ENCODE results near the gene CAMK1D. TPM values are rescaled to one million over a fixed set of nuclear protein-coding genes. Genes with fewer than 3 reads are reported as not detected.

Gene CAMK1D
- total RNA-seq, 1 donor from 2014 or later = 10.9 TPM

DNA sequence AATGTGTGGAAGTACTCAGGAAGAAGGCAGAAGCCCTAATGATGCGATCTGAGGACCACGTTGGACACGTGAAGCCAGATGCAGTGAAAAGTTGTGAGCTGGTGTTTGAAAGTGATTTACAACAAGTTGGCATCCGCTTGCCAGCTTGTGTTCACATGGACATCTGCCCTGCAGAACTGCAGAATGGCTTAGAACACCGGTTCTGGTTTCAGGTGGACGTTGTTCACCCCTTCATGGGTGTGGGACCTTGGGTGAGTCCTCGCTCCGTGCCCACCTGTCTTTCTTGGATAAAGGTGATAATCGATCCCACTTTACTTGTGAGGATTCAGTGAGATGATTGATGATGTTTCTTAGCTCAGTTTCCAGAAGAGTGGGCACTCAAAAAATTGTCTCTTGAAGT, 53.8 kb downstream of the CAMK1D start:
- DNase-seq = no peak

GRCh38 chr10:12405342-12406320, 56.3 kb downstream of the CAMK1D start:
- DNase-seq = no peak

DNA sequence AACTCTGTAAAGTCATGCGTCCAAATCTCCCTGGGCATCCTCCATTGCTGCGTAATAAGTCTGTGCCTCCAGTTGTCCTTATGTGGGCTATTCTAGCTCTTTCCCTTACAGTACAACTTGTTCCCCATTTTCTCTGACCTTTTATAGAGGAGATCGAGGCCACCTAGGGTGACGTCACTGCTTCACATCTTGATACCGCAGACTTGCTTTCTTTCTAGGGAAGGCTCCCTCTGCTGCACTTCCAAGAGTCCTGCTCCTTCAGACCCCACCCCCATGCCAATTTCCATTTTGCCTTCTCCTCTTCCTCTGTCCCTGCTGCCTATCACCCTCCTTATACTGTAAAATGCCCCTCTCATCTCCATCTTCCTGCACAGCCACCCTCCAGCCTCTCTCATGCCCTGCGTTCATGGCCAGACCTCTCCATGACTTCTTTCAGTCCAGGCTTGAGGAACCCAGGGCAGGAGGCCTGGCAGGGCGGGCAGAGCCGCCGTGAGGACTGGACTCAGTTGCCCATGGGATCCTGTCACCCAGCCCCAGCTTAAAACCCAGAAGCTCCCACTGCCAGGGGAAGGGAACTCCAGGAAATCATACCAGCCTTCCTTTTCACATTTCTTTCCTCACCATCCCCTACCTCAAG, 57.5 kb downstream of the CAMK1D start:
- DNase-seq = no peak

GRCh38 chr10:12408472-12408871, 59.1 kb downstream of the CAMK1D start:
- no peak for DNase-seq

DNA sequence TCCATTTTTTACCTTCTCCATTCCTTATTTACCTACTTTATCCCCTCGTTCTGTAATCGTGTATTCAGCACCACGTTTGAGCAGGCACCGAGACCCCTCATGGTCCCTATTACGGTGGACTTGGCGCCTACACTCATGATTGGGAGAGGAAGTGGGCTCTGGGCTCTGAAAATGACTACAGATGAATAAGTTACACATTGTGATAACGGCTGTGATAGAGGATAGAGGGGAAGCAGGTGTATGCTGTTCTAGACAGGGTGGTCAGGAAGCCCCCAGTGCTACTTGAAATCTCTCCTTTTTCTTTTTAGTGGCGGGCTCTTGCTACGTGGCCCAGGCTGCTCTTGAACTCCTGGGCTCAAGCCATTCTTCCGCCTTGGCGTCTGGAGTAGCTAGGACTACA, 59.8 kb downstream of the CAMK1D start:
- DNase-seq = no peak

DNA sequence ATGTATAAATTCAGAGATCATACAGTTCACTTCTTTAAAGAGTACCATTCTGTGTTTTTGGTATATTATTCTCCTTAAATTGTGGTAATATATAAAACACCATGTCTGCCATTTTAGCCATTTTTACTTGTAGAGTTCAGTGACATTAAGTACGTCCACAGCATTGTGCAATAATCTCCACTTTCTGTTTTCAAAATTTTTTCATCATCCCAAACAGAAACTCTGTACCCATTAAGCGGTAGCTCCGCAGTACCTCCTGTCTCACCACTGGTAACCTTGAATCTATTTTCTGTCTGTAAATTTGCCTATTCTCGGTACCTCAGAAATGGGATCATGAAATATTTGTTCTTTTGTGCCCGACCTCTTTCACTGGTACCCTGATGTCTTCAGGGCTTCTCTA, 60.3 kb downstream of the CAMK1D start:
- no peak for DNase-seq

DNA sequence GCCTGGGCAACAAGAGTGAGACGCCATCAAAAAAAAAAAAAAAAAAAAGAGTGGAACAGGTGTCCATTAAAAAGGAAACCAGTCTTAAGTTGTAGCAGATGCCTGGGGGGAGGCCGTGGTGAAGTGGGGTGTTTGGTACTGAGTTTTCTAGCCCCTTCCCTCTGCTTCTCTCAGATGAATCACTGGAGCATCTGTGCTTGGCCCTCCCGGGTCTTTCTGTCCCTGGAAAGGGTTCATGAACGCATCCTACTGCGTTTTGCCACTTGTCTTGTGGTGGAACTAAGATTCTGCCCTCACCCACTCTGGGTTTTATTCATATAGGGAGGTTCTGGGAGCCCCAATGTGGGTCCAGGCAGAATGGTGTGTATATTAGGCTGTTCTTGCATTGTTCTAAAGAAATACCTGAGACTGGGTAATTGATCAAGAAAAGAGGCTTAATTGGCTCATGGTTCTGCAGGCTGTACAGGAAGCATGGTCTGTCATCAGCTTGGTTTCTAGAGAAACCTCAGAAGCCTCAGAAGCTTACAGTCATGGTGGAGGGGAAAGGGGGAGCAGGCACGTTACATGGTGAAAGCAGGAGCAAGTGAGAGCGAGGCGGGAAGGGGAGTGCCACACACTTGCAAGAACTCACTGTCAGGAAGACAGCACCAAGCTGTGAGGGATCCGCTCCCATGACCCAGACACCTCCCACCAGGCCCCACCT, 63.5 kb downstream of the CAMK1D start:
- no peak for DNase-seq

- no peak for DNase-seq
Measured at GRCh38 chr10:12413369-12413711, 64.0 kb downstream of the CAMK1D start.

DNA sequence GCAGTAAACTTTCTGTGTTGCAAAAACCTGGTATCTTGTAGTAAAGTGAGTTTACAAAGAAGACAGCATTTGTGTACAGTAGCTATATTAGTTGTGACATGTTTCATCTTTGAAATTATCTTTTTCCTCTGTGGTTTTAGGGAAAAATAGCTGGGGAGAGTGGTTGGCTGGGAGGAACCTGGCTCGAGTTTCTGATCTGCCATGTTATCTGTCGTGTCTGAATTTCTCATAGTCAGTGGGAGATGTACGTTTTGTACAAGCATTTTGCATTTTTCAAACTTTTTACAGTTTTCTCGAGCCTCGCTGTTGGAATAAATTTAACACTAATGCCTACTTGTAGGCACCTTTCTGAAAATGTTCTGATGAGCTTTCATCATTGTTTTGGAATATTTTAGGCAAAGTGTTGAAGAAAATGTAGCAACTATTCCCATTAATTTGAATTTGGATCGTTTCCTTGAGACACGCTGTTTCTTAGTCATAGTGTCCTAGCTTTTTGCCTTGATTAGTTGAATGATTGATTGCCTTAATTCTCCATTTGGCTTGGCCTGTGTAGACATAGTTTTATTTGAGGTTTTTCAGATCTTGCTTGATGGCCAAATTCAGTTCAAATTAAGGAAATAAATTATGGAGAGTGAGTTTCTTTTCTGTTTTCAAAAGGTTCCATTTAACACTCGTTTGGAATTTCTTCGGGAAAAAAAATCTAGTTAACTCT, 65.1 kb downstream of the CAMK1D start:
- DNase-seq = no peak

DNA sequence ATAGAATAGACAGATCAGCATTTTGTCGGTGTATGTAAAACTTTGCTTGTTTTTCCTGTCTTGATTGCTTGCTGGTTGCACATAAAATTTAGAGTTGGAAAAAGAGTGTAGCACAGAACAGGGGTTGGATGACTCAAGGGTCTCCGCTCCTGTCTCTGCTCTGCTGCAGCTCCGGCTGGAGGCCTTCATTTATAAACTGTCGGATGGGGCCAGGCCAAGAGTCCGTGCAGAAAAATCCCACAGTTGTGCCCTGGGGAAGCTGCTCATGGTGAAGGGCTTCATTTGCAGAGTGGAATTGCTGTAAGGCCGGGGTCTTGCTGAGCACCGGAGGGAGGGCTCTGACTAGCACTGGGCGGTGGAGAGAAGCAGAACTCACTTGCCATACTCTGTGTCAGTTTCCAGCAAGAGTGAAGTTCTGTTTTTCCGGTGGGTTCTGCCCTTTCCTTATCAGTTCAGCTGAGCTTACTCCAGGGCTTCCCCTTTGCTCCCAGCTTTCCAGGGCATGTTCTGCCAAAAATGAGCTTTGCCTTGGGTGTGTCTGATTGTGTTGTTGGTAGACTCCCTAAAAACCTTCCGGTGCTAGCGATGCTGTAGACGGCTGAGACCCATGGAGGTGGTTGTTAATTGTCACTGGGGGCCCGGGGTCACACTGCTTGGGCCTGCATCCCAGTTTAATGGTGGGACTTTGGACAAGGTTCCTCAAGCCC, 67.2 kb downstream of the CAMK1D start:
- no peak for DNase-seq

- no peak for DNase-seq
Measured at GRCh38 chr10:12417331-12417730, 68.0 kb downstream of the CAMK1D start.

DNA sequence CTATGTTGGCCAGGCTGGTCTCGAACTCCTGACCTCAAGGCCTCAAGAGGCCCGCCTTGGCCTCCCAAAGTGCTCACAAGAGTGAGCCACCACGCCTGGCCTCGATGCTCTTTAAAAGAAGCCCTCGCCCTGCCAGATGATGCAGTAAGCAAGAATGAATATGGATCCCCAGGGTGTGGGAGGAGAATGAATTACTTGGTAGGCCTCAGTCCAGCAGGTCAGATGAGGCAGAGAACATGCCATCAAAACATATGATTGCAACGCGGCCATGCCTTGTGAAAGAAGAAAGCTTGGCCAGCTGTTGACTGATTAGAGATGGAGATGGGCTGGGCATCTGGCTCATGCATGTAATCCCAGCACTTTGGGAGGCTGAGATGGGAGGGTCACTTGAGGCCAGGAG, 68.7 kb downstream of the CAMK1D start:
- no peak for DNase-seq

DNA sequence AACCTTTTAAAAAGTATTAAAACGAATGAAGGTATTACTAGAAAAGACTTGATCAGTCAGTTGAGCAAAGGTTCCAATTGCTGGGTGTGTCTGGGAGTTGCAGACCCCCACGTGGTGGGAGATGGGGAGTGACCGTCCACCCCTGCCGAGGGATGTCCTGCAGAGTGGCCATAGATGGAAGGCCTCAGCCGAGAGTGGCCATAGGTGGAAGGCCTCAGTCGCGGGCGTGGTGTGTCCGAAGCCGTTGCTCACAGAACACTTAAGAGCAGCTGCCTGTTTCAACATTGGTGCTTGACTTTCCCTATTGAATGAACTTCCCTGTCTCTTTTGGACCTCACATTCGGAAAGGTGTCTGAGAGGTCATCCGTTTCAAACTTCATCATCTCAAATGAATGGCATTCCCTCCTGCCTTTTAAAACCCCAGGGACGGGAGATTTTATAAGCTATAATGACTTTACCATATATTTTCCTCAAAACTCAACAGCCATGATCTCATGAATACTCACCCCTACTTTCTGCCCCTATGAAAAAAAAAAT, 69.4 kb downstream of the CAMK1D start:
- no peak for DNase-seq

DNA sequence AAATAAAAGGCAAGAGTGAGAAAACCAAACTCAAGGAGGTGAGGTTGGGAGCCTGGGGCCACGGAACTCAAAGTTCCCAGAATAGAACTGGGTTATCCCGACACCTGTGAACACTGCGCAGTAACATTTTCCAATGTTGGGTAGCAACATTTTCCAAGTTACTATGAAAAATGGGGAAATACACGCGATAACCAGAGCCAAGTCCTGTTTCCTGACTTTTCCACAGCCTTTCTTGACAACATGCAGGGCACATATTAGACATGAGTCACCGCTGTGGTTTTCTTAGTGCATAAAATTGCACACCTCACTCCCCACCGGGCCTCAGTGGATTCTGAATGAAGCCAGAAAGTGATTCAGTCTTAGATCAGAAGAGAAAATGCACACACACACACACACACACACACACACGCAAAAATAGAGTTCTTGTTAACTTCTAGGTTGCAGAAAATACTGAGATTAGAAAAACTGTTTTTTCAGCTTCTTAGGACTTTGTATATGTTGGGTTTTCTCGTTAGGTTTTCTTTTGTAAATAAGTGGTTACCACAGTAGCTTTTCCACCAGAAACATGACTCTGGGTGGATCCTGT, 70.0 kb downstream of the CAMK1D start:
- DNase-seq = peak; percentile 84

DNA sequence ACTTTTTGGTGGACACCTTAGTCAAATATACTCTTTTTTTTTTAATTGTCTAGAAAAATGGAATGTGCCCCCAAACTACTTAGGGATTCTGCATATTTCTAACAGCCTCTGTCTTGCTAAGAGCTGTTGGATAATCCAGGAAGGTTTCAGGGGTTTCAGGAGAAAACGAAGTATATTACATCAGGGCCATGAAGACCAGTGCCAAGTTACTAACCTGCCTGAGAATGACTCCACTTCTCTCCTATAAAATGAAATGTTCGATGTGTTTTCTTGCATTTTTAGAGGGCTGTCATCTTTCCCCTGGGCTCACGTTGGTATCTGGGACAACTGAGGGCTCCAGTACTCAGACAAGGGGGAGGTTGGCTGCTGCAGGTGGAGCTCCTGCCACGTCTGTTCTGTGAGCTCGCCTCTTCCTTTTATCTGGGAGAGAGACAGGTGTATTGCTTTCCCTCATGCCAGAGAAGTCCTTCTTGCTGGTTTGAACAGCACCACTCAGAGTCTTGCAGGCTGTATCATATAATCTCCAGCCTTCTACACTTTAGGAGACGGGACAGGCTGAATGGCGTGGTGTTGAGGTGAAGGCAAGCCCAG, 71.3 kb downstream of the CAMK1D start:
- no peak for DNase-seq

GRCh38 chr10:12422189-12422588, 72.8 kb downstream of the CAMK1D start:
- peak; percentile 66 for DNase-seq

- no peak for DNase-seq
Measured at GRCh38 chr10:12423896-12424295, 74.5 kb downstream of the CAMK1D start.

DNA sequence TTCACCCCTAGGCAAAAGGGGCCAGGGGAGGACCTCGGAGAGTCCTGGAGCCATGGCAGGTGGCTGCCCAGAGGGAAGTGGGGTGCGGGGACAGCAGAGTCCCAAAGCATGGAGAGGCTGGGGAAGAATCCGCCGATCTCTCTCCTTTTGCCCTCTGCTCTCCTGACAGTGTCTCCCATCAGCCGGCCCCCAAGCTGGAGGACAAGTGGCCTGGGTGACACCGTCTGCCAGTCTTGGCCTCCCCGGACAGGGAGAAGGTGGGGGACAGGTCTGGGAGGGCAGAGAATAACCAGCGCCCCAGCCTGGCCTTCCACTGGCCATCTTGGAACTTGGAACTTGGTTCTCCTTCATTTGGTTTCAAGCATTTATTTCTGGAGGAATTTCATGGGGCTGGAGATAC, 77.9 kb downstream of the CAMK1D start:
- DNase-seq = no peak

DNA sequence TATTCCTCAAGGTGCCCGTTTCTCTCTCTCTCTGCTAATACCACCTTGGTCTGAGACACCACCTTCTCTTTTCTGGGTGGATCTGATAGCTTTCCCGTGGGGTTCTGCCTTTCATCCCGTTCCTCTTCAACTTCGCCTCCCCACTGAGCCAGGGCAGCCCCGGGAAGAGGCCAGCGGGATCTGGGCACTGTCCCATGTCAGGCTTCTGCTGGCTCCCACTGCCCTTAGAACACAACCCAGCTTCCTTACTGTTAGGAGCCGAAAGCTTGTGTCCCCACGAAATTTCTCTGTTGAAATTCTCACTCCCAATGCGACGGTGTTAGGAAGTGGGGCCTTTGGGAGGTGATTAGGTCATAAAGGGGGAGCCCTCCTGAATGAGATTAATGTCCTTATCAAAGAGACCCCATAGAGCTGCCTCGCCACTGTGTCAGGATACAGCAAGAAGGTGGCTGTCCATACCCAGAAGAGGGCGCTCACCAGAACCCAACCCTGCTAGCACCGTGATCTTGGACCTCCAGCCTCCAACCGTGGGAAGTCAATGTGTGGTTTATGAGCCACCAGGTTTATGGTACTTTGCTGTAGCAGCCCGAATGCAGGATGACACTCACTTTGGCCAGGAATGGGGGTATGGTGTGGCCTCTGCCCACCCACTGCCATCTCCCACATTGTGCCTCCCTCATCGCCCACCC, 79.2 kb downstream of the CAMK1D start:
- no peak for DNase-seq

DNA sequence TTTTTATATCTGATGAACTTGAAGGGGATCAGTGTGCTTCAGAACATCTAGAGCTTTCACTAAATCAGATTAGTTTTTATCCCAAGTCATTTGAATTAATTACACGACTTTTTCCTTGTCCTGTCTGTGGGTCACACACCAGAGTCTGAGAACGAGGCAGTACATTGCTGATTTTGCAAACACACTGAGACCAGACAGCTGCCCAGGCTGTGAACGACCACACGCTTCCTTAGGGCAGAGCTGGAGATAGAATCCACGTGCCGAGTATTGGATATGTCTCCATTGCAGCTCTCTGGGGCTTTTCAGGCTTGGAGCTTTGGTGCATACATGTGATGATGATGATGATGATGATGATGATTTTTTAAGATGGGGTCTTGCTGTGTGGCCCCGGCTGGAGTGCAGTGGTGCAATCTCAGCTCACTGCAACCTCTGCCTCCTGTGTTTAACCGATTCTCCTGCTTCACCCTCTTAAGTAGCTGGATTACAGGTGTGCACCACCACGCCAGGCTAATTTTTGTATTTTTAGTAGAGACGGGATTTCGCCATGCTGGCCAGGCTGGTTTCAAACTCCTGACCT, 81.1 kb downstream of the CAMK1D start:
- no peak for DNase-seq

Data from tongue (tissue), 2 donors.